SH-SY5Y (cell line): ENCODE measurements around the gene PRADC1.

Experiments used
- GATA2 ChIP-seq: IDR thresholded peaks from 2 replicates; pipeline ENCODE4 v1.6.1; 2011; ENCODE audit warnings: mild to moderate bottlenecking, low read depth, low read length
- GATA3 ChIP-seq: IDR thresholded peaks from 2 replicates; pipeline ENCODE4 v1.6.1; 2011; ENCODE audit warnings: low read depth, mild to moderate bottlenecking, low read length, moderate library complexity

The PRADC1 gene

DNA sequence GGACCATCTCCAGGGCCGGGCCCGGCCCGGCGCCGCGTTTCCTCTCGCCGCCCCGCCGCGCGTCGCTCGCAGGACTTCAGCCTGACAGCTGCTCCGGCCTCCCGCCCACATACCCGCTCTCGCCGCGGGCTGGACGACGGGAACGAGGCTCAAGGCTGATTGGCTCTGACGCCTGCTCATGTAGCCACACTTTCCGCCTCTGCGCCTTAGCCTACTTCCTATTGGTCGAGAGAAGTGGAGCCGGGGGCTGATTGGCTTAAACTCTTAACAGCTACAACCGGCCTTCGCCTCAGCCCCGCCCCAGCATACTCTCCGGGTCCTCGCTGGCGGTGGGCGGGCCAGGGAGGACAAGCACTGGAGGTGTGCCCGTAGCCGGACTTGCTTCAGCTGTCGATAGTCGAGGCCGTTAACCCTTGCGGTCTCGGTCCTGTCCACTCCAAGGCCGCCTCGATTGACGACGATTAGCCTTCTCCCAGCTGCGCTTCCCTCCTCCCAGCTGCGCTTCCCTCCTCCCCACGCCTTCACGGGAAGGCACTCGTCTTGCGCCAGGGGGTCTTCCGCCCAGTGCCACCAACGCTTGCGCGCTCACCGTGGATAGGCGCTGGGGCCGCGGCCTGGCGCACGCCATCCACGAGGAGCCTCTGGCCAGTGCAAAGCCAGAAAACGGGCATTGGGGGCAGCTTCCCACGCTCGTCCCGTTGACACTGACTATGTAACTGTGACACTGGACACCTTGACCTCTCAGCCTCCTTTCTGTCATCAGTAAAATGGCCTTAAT is at the start of gene PRADC1:
Gene PRADC1 (minus strand): TSS at position 86 of the 778 bp plus-strand sequence. CDS start 79 bp downstream, at position 7.
- TF ChIP-seq GATA2: no peak
- TF ChIP-seq GATA3: no peak

DNA sequence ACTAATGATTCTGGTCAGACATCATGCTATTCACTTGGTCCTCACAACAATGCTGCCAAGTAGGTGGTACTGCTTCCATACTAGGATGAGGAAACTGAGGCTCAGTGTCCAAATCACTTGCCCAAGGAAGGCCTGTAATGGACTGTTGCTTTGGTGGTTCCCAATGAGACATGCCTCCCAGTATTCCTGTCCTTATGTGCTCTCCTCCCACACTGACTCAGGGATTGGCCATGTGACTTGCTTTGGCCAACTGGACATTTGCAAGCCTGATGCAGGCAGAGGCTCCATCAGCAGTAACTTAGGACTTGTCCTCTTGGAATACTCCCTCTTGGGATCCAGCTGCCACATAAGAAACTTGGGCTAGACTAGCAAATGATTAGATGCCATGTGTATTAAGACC is 48.2 kb upstream of the PRADC1 start:
- TF ChIP-seq GATA2 (no peak), GATA3 (no peak)

DNA sequence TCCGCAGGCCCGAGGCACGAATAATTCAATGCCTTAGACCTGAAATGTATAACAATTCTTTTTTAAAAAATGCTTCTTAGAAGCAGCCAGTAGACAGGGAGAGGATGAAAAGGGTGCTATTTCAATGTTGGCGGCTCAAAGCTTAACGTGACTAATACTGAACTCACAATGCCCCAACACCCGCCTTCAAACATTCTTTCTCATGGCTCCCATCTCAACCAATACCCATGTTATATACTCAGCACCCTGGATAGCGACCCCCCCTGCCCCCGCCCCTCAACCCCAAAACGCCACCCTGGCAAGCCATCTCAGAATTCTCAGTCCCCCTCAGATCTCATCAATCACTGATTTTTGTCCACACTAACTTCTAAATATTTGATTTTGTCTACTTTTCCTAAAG is 46.8 kb upstream of the PRADC1 start:
- TF ChIP-seq GATA3 (no peak), GATA2 (no peak)

DNA sequence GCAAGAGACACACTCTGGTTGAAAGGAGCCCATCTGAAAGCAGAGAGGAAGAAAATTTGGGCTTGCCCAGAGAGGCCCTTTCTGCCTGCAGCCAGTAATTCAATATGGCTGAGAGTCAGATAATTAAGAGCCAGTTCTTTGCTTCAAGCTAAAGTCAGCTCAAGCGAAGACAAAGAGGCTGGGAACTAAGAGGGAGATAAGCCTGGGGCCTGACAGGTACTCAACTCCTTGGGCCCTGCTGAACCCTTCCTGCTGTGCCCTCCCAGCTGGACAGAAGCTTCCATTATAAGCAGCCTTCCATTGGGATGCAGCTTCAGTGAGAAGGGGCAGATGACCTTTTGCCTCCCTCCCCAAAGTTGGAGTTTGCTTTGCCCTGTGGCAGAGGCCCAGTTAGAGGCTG is 39.2 kb upstream of the PRADC1 start:
- TF ChIP-seq GATA2: no peak
- no peak for TF ChIP-seq GATA3

DNA sequence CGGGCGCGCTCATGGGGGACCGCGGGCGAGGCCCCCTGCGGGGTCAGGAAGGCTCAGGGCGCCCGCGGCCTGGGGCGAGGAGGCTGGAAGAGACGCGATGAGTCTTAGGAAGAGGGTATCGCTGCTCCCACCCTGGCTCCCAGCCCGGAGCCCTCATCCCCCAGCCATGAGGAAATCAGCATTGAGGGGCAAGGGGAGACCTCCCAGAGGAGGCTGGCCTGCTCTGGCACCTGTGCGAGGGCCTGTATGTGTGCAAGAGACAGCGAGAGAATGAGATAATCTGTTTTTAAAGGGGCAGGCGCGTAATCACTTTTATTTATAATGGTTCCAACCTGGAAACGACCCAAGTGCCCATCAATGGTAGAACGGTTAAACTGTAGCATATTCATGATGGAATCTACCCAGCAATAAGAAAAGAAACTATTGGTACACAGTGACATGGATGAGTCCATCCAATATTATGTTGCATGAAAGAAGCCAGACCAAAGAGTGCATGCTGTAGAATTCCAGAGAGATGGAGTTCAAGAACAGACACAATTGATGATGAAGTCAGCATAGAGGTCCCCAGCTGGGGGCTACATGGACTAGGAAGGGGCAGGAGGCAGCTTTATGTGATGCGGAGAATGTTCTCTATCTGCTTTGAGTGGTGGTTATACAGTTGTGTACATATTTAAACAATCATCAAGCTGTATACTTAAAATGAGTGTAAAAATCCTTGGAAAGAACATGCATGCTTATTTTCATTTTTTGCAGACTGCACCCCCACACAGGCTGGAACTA is 36.8 kb upstream of the PRADC1 start:
- TF ChIP-seq GATA3 (no peak), GATA2 (no peak)

DNA sequence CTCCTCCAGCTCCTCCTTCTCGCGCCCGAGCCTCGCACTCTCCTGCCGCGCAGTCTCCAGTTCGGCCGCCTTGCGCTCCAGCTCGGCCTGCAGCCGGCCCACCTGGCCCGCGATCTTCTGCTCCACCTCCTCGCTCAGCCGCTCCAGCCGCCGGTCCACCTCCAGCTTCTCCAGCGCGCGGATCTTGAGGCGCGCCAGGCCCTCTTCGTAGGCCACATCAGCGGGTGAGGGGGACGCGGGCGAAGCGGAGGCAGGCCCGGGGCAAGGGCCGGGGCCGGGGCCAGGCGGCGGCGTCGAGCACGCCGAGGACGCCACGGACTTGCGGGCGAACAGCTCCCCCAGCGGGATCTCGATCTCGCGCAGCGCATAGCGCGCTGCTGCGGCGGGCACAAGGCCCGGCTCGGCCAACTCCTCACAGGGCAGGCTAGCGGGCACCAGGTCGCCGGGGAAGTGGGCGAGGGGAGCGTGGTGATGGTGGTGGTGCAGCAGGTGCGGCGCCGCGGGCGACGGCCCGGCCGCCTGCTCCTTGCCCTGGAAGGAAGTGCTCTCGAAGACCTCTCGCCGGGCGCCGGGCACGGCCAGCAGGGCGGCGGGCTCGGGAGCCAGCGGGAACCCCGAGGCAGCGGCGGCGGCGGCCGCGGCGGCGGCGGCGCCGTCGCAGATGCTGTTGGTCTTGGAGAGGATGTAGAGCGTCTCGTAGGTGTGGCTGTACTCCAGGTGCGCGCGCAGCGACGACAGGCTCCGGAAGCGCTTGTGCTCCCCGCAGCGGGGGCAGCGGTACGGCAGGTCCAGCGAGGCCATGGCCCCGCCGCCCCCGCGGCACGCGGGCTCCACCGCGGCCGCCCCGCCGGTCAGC is 36.0 kb upstream of the PRADC1 start:
- TF ChIP-seq GATA2 (no peak), GATA3 (no peak)

DNA sequence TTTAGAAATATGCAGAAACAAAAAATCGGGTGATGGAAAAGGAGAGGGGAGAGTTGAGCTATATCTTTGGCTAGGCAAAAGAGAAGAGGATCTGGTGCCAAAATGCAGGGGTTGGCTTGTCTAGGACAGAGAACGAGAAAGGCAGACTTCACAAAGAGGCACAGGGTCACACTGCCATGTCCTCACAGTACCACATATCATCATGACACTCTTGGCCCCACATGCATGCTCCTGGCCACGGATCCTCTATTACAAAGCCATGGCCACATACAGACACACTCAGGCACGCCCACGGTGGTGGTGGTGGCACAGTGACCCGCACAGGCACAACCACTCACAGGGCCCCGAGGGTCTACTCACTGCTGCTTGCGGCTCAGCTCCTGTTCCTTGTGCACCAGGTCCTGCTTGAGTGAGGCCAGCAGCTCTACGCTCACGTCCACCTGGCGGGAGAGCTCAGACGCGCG is 35.4 kb upstream of the PRADC1 start:
- TF ChIP-seq GATA2: no peak
- TF ChIP-seq GATA3: no peak

DNA sequence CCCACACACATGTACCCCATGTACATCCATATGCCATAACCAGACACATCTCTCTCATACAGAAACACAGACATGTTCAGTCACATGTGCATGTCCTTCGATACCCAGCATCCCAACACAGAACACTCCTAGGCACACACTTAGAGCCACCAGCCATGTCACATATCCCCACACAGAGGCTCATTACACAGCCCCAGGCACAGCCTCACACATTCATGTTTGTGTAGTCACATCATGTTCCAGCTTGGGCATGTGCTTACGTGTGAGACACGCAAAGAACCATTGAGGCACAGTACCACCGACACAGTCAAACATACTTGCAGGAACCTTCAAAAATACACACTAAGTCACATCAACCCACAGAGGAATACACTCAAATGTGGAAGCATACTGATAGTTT is 34.0 kb upstream of the PRADC1 start:
- TF ChIP-seq GATA2 (no peak), GATA3 (no peak)

DNA sequence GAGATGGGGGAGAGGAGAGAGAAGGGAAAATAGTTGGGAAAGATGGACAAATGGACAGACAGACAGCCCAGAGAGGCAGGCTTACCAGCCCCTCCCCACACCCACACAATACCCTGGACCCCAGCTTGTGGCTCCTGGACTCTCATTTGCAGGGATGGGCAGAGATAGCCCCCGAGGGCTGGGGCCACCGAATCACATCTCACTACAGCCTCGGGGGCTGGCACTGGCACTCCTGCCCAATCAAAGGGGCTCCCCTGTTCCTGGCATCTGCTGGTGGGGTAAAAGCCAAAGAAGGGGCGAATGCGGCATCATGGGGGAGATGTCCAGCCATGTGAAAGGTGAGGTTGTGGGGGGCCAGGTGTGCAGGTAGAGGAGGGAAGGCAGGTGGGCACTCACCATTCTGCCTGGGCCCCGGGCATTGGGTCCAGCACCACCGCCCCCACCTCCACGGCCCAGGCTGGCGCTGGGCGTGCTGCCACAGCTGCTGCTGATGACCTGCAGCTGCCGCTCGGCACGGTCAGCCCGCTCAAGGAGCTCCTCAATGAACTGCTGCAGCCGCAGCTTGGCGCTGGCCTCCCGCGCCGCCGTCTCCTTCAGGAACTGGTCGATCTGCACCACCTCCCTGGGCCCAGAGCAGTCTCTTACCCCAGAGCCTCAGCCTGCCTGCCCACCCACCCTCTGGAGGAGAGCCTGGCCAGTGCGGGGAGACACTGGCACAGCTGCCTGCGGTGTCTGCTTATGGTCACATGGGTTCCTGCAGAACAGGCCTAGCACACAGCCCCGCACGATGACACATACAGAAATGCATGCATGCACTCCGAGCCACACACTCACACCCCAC is 33.2 kb upstream of the PRADC1 start:
- TF ChIP-seq GATA2 (no peak), GATA3 (no peak)

DNA sequence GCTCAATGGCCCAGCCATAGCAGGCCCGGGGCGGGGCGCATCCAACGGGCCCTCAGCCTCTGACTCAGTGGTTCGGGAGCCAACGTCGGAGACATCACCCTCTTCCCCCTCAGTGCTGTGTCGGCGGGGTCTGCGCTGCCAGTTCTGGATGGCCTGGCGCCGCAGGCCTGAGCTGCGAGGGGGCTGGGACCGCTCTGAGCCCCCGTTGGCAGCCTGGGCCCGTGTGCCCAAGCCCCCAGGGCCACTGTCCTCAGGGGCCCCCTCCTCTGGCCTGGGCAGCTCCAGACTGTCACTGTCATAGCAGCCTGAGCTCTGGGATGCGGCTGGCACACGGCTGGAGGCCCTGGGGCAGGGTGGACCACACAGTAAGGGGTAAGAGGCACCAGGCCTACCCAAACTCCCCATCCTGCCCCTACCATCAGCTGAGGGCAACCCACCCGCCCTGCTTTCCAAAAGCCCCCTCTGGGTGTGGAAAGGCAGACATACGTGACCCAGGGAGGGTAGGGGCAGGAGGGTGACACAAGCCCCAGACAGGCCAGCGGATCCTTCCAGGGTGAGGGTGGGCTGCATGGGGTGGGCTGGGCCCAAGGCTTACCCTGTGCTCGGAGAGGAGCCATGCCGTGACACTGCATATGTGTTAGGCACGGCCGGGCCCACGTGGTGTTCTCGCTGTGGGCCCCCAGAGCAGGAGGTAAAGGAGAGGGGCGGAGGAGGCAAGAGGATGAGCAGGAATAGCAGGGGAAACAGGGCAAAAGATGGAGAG is 32.4 kb upstream of the PRADC1 start:
- TF ChIP-seq GATA3 (no peak), GATA2 (no peak)

DNA sequence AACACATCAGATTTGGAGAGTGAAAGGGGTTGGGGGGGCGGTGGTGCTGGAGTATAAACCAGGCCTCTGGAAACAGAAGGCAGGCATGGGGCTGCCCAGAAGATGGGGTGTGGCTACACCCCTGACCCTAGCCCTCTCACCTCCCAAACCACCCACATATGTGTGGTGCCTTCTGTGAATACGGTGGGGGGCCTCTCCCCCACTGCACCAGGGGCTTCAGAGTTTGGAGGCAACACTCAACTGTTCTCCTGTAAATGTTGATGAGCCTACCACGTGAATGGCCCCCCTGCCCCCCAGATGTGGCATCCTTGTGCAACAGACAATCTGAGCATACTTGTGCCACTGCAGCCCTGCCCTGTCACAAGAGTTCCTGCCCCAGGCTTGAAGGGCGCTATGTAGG is 31.7 kb upstream of the PRADC1 start:
- no peak for TF ChIP-seq GATA3

DNA sequence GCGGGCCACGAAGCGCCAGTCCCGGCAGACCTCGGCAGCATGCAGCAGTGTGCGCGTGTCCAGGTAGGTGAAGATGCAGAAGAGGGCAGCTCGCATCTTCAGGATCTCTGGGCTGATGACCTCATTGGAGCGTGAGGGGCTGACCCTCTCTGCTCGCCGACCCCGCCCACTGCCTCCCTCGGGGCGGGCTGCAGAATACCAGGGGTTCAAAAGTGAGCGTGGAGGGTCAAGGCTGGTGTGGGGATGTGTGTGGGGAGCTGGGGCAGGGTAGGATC is 31.2 kb upstream of the PRADC1 start:
- TF ChIP-seq GATA2 (no peak), GATA3 (no peak)
